ENCODE results near the gene OR7G2.

- no peak for TF ChIP-seq POLR2AphosphoS5 (IDR thresholded peaks at IDR 0.05; ENCODE audit: low read depth)
- no peak for TF ChIP-seq CTCF (IDR thresholded peaks at IDR 0.05; ENCODE audit: insufficient read depth, low read length)
- TF ChIP-seq GABPA (IDR thresholded peaks at IDR 0.05; ENCODE audit: low read depth), result no peak
- TF ChIP-seq REST (IDR thresholded peaks at IDR 0.05; ENCODE audit: insufficient replicate concordance, low read depth), result no peak
These were observed 28.6 kb downstream of the OR7G2 start for GRCh38 chr19:9078651-9079050.
